ENCODE measurements around the gene TNFAIP8L1.

- TF ChIP-seq, protein P1, sequence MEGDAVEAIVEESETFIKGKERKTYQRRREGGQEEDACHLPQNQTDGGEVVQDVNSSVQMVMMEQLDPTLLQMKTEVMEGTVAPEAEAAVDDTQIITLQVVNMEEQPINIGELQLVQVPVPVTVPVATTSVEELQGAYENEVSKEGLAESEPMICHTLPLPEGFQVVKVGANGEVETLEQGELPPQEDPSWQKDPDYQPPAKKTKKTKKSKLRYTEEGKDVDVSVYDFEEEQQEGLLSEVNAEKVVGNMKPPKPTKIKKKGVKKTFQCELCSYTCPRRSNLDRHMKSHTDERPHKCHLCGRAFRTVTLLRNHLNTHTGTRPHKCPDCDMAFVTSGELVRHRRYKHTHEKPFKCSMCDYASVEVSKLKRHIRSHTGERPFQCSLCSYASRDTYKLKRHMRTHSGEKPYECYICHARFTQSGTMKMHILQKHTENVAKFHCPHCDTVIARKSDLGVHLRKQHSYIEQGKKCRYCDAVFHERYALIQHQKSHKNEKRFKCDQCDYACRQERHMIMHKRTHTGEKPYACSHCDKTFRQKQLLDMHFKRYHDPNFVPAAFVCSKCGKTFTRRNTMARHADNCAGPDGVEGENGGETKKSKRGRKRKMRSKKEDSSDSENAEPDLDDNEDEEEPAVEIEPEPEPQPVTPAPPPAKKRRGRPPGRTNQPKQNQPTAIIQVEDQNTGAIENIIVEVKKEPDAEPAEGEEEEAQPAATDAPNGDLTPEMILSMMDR (IDR thresholded peaks at IDR 0.05) = peak in 5 of 6 experiments; percentile 32 to 48 (median 39)
- no peak for TF ChIP-seq POLR2A (IDR thresholded peaks at IDR 0.05)
These were observed 37.8 kb downstream of the TNFAIP8L1 start for GRCh38 chr19:4676955-4677731.

All from thyroid gland (tissue), 4 donors.